Measurements from ENCODE around the gene C5orf34.

C5orf34 gene

DNA sequence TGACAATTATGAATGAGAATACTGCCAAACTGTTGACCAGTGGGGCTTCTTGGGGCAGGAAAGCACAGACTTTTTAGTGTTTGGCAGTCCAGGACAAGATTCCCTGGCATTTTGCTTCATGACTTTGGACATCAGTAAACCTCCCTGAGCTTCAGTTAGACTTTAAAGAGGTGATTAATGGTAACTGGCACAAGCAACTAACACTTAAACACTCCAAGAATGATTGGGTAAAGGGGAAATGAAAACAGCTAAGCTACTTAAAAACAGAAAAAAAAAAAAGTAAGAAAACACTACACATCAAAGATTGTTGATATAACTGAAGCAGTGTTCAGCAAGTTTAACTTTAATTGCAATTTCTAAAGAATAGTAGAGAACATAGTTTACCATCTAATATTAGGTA lies 28.5 kb upstream of the C5orf34 start:
- no peak for DNase-seq (ENCODE audit: low read depth)
- TF ChIP-seq CTCF (IDR thresholded peaks at IDR 0.05; ENCODE audit: insufficient read depth, low read depth, low read length, missing control alignments): no peak

DNA sequence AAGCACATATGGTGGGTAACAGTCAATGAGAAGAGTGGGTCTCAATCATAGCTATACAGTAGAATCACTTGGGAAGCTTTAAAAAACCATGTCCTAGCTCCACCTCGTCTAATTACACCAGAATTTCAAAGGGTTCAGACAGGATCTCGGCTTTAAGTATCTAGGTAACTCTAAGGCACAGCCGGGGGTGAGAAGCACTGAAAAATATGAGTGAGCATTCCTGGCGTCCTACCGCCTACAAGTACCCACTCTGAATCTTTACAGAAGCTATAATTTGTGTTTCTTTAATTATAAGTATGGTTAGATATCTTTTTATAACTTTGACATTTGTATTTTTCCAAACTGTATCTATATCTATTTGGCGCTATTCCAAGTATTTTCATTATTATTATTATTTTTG lies 25.8 kb upstream of the C5orf34 start:
- TF ChIP-seq CTCF (IDR thresholded peaks at IDR 0.05; ENCODE audit: insufficient read depth, low read depth, low read length, missing control alignments): no peak
- no peak for DNase-seq (ENCODE audit: low read depth)
- H3K4me3 ChIP-seq (ENCODE audit: low read depth, low read length): no peak overlapping the region

More for the DNA sequence above, 28.5 kb upstream of the C5orf34 start:
- no peak overlapping the region for H3K4me3 ChIP-seq (ENCODE audit: low read depth, low read length)

DNA sequence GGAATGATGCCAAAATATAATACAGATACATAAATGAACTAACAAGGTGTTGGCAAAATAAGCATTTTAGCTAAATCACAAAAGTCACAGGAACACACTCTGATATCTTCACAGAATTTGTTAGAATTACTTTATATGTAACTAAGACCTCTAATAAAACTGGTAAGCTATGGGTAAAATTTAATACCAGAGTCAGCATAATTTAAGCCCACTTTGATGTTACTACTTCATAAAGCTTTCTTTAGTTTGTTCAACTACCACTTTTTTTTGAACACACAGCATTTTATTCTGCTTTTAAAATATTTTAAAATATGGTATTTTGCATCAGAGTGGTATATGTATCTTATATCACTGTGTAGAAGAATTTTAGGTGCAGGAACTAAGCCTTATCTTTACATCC lies 22.0 kb upstream of the C5orf34 start:
- DNase-seq (ENCODE audit: low read depth): no peak
- no peak for TF ChIP-seq CTCF (IDR thresholded peaks at IDR 0.05; ENCODE audit: insufficient read depth, low read depth, low read length, missing control alignments)
- no peak overlapping the region for H3K4me3 ChIP-seq (ENCODE audit: low read depth, low read length)

GRCh38 chr5:43533646-43534045 lies 18.7 kb upstream of the C5orf34 start:
- no peak for DNase-seq (ENCODE audit: low read depth)
- TF ChIP-seq CTCF (IDR thresholded peaks at IDR 0.05; ENCODE audit: insufficient read depth, low read depth, low read length, missing control alignments): no peak
- H3K4me3 ChIP-seq (ENCODE audit: low read depth, low read length): no peak overlapping the region

- DNase-seq (ENCODE audit: low read depth): peak; percentile 21
- no peak for TF ChIP-seq CTCF (IDR thresholded peaks at IDR 0.05; ENCODE audit: insufficient read depth, low read depth, low read length, missing control alignments)
- no peak overlapping the region for H3K4me3 ChIP-seq (ENCODE audit: low read depth, low read length)
Observed at GRCh38 chr5:43530648-43531047, 15.7 kb upstream of the C5orf34 start.

GRCh38 chr5:43523662-43524072 lies 8.7 kb upstream of the C5orf34 start:
- TF ChIP-seq CTCF (IDR thresholded peaks at IDR 0.05; ENCODE audit: insufficient read depth, low read depth, low read length, missing control alignments): no peak
- no peak for DNase-seq (ENCODE audit: low read depth)
- H3K4me3 ChIP-seq (ENCODE audit: low read depth, low read length): no peak overlapping the region

GRCh38 chr5:43520615-43521014 lies 5.7 kb upstream of the C5orf34 start:
- DNase-seq (ENCODE audit: low read depth): no peak

More at GRCh38 chr5:43520615-43521014, 5.7 kb upstream of the C5orf34 start:
- no peak for TF ChIP-seq CTCF (IDR thresholded peaks at IDR 0.05; ENCODE audit: insufficient read depth, low read depth, low read length, missing control alignments)
- H3K4me3 ChIP-seq (ENCODE audit: low read depth, low read length): no peak overlapping the region
